Measurements from ENCODE around the gene RBM26. TPM values are rescaled to one million over a fixed set of nuclear protein-coding genes. Genes with fewer than 3 reads are reported as not detected.

RBM26 gene
- total RNA-seq, 1 donor from 2014 or later, result 75.9 TPM

GRCh38 chr13:79346300-79346914, 59.6 kb downstream of the RBM26 start:
- intact Hi-C loops (cut with micrococcal nuclease), result no loop called here

- intact Hi-C loops (cut with micrococcal nuclease), result no loop called here
These were observed 64.9 kb downstream of the RBM26 start for GRCh38 chr13:79341202-79341601.

GRCh38 chr13:79340490-79340889, 65.6 kb downstream of the RBM26 start:
- intact Hi-C loops (cut with micrococcal nuclease), result no loop called here

- intact Hi-C loops (cut with micrococcal nuclease), result no loop called here
These were observed 67.7 kb downstream of the RBM26 start for GRCh38 chr13:79338343-79338742.

GRCh38 chr13:79336966-79337365, 69.1 kb downstream of the RBM26 start:
- intact Hi-C loops (cut with micrococcal nuclease), result no loop called here

GRCh38 chr13:79328510-79328909, 77.5 kb downstream of the RBM26 start:
- intact Hi-C loops (cut with micrococcal nuclease), result loop anchor here (10.0 kb wide), 1 partner anchor 674 kb away; the partner anchor contains the start of gene OBI1

GRCh38 chr13:79320433-79320832, 85.6 kb downstream of the RBM26 start:
- intact Hi-C loops (cut with micrococcal nuclease), result loop anchor here (10.0 kb wide), 1 partner anchor 666 kb away; the partner anchor contains the start of gene OBI1

GRCh38 chr13:79318664-79319063, 87.4 kb downstream of the RBM26 start:
- intact Hi-C loops (cut with micrococcal nuclease), result no loop called here

GRCh38 chr13:79317856-79318255, 88.2 kb downstream of the RBM26 start:
- intact Hi-C loops (cut with micrococcal nuclease), result no loop called here

- intact Hi-C loops (cut with micrococcal nuclease), result loop anchor here (5.0 kb wide), 1 partner anchor 122 kb away; no protein-coding TSS in a partner anchor
These were observed 91.4 kb downstream of the RBM26 start for GRCh38 chr13:79314652-79315051.

GRCh38 chr13:79312340-79312855, 93.7 kb downstream of the RBM26 start:
- intact Hi-C loops (cut with micrococcal nuclease), result loop anchor here (5.0 kb wide), 1 partner anchor 120 kb away; no protein-coding TSS in a partner anchor

- intact Hi-C loops (cut with micrococcal nuclease), result loop anchor here (5.0 kb wide), 1 partner anchor 119 kb away; no protein-coding TSS in a partner anchor
These were observed 94.7 kb downstream of the RBM26 start for GRCh38 chr13:79311386-79311785.

GRCh38 chr13:79309690-79310089, 96.4 kb downstream of the RBM26 start:
- intact Hi-C loops (cut with micrococcal nuclease), result loop anchor here (5.0 kb wide), 1 partner anchor 117 kb away; no protein-coding TSS in a partner anchor

GRCh38 chr13:79307866-79308298, 98.2 kb downstream of the RBM26 start:
- intact Hi-C loops (cut with micrococcal nuclease), result no loop called here

- intact Hi-C loops (cut with micrococcal nuclease), result no loop called here
These were observed 98.6 kb downstream of the RBM26 start for GRCh38 chr13:79307433-79307861.

- intact Hi-C loops (cut with micrococcal nuclease), result no loop called here
These were observed 99.4 kb downstream of the RBM26 start for GRCh38 chr13:79306650-79307049.

- intact Hi-C loops (cut with micrococcal nuclease), result no loop called here
These were observed 108.9 kb downstream of the RBM26 start for GRCh38 chr13:79297128-79297527.

- intact Hi-C loops (cut with micrococcal nuclease), result no loop called here
These were observed 109.9 kb downstream of the RBM26 start for GRCh38 chr13:79295906-79296706.

GRCh38 chr13:79290595-79291244, 115.3 kb downstream of the RBM26 start:
- intact Hi-C loops (cut with micrococcal nuclease), result no loop called here

- intact Hi-C loops (cut with micrococcal nuclease), result no loop called here
These were observed 116.5 kb downstream of the RBM26 start for GRCh38 chr13:79289571-79289970.
